NCI-H524 treated with DMSO at 0.1 percent for 48 hours (cell line): ENCODE results near the gene NBR1.
"Not testable (repeated sequence)": the region's sequence is repeated elsewhere in the genome, so short reads cannot be mapped to it uniquely, and the experiment has no call there.

ENCODE experiments used
- DNase-seq: peaks from one replicate; lab custom pipeline; 2025; lab: John Stamatoyannopoulos, UW

The NBR1 gene

DNA sequence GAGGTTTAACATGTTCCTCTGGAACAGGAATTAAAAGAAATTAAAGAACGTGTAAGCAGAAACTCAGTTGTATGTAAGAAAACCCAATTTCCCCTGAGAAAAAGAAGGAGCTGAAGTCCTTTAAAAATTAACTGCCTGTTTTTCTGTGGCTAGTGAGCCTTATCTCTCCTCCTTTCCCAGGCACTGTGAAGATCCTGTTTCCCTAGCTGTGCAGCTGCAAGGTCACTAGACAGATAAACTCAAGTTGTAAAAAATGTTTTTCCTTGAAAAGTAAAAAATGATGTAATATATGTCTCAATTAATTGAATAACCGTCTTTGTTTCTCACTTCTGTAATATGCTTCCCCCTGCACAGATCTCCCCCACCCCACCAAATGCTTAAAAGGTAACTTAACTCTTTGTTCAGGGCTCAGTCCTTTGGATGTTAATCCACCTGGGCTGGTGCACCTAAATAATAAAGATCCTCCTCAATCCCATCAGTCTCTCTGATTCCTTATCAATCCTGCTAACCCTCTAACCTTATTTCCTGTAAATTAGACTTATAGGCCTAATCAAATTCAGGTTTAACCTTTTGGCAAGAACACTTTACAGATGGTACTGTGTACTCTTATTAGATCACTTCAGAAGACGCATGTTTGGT, 17.7 kb upstream of the NBR1 start:
- not testable (repeated sequence) for DNase-seq

DNA sequence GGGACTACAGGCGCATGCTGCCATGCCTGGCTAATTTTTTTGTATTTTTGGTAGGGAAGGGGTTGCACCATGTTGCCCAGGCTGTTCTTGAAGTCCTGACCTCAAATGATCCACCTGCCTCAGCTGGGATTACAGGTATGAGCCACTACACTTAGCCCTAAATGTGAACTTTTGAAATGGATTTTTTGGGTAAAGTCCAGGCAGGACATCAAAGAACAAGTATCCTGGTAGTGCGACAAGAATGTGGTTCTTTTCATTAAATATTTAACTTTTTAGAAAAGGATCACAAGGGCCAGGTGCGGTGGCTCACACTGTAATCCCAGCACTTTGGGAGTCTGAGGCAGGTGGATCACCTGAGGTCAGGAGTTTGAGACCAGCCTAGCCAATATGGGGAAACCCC, 15.3 kb upstream of the NBR1 start:
- DNase-seq: no peak

DNA sequence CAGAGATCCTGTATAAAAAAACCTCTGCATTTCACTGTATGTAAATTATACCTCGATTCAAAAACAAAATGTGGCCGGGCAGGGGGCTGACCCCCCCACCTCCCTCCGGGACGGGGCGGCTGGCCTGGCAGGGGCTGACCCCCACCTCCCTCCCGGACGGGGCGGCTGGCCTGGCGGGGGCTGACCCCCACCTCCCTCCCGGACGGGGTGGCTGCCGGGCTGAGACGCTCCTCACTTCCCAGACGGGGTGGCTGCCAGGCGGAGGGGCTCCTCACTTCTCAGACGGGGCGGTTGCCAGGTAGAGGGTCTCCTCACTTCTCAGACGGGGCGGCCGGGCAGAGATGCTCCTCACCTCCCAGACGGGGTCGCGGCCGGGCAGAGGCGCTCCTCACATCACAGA, 11.8 kb upstream of the NBR1 start:
- DNase-seq: not testable (repeated sequence)

DNA sequence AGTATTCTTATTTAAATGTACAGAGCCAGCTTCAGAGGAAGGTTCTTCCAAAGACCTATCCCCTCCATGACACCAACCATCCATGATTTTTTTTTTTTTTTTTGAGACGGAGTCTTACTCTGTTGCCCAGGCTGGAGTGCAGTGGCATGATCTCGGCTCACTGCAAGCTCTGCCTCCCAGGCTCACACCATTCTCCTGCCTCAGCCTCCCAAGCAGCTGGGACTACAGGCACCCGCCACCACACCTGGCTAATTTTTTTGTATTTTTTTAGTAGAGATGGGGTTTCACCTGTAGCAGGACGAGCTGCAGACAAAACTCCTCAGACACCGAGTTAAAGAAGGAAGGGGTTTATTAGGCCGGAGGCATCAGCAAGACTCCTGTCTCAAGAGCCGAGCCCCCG, 11.1 kb upstream of the NBR1 start:
- DNase-seq: not testable (repeated sequence)

DNA sequence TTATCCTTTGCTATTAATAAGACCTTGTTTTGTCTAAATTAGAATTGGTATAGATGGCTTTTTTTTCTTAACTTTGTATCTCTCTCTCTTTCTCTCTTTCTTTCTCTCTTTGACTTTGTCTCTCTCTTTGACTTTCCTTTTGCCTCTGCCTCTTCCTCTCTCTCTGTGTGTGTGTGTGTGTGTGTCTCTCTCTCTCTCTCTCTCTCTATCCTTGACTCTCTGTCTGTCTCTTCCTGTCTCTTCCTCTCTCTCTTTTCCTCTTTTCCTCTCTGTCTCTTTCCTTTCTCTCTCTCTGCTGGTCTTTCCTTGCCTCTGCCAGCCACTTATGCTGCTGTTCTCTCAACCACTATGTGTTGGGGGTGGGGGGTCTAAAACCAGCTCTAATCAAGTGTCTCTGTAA, 5.0 kb upstream of the NBR1 start:
- DNase-seq: not testable (repeated sequence)

DNA sequence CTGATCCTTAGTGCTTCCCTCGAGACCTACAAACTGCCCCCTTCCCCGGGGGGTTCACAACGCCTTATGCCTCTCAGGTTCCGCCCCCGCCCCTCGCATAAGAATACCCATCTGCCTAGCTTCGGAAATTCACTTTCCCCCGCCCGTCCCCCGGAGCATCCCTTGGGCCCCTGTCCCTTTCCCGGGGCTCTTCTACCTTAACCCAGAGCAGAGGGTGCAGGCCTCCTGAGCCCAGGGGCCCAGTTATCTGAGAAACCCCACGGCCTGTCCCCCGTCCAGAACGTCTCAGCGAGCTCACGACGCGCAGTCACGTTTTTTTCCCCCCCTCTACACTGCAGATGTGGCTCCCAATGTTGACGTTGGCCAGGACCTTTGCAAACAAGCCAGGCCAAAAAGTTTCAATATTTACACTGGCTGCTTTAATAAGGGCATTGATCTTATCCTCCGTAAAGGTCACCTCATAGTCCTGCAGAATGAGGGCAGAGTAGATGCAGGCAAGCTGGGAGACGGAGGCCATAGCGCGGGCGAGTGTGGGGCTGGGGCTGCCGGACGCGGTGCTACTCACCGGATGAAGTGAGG, 1.4 kb upstream of the NBR1 start:
- peak; percentile 7 for DNase-seq

DNA sequence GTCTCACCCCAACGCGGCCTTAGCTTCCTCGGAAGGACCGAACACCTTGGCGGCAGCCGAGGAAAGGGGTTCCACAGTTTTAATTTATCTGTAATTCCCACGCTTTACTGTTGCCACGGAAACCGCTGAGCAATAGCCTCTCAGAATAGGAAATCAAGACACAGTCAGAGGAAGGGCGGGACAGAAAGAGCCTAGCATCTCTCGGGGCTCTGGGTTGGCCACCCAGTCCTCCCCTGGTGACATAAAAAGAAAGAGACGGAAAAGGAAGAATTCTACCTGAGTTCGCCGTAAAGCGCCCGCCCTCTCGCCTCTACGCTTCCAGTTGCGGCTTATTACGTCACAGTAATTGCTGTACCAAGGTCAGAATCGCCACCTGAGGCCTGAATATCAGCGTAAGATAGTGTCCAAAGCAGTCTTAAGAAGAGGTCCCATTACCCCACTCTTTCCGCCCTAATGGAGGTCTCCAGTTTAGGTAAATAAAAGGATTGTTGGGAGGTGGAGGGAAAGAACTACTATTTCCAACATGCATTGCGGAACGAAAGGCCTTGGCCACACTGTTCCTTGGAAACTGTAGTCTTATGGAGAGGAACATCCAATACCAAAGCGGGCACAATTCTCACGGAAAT, 761 bp upstream of the NBR1 start:
- peak; percentile 94 for DNase-seq

DNA sequence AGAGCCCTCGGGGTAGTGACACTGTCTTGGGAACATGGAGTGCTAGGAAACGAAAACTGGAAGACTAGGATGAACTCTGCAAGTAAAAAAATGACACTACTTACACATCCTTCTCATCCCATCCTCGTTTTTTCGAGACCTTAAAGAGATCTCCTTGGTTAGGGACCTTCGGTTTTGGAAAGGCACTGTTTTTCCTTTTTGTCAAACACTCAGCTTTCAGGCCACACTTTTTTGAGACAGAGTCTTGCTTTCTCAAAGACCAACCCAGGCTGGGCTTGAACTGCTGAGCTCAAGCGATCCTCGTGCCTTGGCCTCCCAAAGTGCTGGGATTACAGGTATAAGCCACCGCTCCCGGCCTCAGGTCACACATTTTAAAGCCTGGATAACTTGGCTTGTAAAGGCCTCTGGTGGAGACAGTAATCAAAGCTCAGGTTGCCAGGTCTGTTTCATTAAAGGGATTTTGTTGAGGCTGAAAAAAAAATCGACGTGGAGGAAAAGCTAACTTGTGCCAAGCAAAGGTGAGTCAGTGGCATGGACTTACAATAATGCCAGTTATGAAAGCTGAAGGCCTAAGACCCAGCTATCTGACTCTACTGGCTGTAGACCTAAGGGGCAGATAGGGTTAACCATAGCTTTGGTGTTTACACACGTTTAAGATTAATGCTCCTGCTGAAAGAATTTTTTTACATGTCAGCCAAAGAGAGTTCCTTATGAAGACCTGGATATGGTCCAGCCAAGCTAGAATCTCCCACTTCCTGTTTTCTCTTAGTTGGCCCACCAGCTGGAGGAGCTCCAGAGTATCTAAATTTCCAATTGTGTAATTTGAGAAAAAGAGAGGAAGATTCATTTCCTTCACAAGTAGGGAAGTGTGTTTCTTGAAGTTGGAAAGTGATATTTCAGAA, 823 bp downstream of the NBR1 start:
- peak; percentile 3 for DNase-seq

DNA sequence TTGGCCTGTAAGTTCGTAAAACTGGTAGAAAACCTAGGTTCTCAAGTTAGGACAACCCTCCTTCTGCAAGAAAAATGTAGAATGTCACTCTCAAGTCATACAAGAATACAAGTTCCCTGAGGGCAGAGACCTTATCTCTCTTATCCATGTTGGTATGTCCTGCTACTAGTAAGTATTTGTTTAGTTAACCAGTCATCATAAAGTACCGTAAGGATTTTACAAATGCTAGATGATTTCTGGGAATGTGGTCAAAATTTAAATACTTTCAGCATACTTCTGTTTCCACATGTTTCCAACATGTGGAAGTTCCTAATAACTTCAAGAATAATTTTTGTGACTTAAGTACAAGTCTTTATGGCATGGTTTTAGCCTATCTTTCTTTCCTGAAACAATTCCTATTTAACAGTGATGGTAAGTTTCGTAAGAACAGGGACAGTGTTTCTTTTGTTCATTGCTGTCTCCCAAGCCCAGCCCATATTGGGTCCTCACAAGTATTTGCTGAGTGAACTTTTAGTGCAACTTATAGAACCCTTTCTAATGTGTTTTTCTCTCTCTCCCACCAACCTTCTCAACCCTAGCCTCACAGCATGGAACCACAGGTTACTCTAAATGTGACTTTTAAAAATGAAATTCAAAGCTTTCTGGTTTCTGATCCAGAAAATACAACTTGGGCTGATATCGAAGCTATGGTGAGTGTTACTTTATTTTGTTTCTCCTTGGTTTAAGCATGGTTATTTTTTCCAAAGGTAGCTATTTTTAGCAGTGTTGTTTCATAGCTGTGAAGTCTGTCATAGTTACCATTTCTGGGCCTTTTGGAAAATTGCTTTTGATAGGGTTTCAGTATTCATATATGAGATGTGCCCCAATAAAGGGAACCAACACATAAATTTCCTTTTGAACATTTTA, 4.5 kb downstream of the NBR1 start:
- DNase-seq: no peak

DNA sequence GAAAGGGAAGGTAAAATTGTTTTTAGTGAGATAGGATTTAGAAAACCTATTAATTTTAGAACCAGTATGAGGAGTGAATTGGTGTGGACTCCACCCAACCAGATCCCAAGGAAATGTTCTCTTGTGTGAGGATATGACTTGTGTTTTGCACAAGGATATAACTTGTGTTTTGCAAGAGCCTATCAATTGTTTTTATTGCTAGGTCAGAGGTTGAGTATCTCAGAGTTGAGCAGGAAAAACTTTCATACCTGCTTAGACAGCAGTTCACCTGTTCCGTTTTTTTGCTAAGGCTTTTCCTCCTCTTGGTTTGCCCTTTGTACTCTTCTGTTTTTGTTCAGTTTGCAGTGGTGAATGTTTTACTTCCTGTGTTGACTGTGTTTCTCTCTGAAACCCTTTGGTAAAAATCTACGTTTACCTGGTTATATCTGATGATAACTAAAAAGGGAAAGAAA, 5.1 kb downstream of the NBR1 start:
- no peak for DNase-seq

DNA sequence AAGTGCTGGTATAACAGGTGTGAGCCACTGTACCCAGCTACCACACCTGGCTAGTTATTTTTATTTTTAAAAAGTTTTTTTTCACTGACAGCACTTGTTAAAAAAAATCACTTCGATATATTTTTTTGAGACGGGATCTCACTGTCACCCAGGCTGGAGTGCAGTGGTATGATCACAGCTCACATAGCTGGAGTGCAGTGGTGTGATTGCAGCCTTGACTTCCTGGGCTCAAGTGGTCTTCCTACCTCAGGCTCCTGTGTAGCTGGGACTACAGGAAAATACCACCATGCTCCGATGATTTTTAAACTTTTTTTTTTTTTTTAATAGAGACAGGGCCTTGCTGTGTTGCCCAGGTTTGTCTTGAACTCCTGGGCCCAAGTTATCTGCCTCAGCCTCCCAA, 12.9 kb downstream of the NBR1 start:
- no peak for DNase-seq

DNA sequence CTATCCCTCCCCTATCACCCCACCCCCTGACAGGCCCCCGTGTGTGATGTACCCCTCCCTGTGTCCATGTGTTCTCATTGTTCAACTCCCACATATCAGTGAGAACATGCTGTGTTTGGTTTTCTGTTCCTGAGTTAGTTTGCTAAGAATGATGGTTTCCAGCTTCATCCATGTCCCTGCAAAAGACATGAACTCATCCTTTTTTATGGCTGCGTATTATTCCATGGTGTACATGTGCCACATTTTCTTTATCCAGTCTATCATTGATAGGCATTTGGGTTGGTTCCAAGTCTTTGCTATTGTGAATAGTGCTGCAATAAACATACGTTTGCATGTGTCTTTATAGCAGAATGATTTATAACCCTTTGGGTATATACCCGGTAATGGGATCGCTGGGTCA, 15.6 kb downstream of the NBR1 start:
- DNase-seq: not testable (repeated sequence)

DNA sequence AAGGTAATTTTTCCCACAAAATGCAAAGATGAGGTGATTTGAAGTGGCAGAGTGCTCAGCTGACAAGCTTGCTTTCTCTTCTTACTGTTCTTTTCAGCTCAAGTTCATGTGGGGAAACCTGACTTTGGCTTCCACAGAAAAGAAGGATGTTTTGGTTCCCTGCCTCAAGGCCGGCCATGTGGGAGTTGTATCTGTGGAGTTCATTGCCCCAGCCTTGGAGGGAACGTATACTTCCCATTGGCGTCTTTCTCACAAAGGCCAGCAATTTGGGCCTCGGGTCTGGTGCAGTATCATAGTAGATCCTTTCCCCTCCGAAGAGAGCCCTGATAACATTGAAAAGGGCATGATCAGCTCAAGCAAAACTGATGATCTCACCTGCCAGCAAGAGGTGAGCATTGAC, 22.2 kb downstream of the NBR1 start:
- no peak for DNase-seq

DNA sequence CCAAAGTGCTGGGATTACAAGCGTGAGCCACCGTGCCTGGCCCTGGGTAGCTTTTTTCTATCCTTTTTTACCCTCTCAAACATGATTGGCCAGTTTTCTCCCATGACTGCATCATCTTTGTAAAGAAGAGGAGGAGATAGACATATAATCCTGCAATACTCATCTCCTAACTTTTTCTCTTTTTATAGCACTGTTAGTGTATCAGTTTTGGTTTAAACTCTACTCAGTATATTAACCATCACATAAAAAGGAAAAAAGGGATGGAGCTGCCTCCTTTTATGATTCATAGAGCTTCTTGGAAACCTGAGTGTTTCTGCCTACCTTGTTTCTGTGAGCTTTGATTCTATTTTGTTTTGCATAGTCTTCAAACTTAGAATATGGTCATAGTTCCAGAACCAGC, 28.6 kb downstream of the NBR1 start:
- no peak for DNase-seq

DNA sequence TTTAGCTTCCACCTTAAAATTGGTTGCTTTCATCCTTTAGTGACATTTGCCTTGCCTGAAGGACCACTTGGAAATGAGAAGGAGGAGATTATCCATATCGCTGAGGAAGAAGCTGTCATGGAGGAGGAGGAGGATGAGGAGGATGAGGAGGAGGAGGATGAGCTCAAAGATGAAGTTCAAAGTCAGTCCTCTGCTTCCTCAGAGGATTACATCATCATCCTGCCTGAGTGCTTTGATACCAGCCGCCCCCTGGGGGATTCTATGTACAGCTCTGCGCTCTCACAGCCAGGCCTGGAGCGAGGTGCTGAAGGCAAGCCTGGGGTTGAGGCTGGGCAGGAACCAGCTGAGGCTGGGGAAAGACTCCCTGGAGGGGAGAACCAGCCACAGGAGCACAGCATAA, 29.1 kb downstream of the NBR1 start:
- DNase-seq: no peak

DNA sequence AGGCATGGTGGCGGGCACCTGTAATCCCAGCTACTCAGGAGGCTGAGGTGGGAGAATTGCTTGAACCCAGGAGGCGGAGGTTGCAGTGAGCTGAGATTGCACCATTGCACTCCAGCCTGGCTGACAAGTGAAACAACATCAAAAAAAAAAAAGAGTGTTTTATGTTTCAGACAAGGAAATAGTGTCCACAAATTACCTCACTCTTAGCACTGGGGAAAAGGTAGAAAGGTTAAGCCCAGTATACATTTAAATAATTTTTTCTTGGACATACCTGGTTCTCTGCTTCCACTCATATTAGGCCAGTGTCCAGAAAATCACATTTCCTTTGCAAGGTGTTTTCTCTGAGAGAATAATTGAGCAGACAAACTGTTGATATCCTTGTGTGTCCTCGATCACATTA, 32.0 kb downstream of the NBR1 start:
- DNase-seq: not testable (repeated sequence)

DNA sequence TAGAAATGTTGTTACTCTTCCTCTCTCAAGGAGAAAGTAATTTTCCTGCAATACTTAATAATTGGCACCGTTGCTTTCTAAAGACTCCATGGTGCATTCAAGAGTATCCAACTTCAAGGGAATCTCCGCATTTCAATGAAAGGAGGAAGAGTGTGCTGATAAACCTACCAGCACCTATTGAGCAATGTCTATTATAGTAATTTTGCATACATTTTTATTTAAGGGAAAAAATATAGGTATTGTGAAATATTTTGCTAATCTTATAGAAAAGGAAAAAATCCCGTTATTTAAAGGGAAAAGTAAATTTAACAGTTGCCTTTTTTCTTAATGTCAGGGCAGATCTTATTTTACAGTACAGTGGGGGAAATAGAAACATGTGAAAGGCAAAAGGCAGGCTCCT, 39.6 kb downstream of the NBR1 start:
- no peak for DNase-seq

DNA sequence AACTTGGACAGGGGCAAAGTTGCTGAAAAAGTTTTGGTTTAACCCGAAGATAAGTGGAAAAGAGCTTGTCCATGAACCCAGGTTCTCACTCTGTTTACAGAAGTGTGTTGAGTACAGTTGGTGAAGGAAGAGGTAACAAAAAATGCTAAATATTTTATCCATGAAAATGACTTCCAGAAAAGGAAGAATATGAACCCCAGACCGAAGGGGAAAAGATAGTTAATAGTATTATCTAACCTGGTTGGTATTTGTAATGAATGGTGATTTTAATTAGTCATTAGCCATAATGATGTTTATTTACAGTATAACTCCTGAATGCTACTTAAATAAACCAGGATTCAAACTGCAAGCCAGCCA, 40.1 kb downstream of the NBR1 start:
- no peak for DNase-seq

DNA sequence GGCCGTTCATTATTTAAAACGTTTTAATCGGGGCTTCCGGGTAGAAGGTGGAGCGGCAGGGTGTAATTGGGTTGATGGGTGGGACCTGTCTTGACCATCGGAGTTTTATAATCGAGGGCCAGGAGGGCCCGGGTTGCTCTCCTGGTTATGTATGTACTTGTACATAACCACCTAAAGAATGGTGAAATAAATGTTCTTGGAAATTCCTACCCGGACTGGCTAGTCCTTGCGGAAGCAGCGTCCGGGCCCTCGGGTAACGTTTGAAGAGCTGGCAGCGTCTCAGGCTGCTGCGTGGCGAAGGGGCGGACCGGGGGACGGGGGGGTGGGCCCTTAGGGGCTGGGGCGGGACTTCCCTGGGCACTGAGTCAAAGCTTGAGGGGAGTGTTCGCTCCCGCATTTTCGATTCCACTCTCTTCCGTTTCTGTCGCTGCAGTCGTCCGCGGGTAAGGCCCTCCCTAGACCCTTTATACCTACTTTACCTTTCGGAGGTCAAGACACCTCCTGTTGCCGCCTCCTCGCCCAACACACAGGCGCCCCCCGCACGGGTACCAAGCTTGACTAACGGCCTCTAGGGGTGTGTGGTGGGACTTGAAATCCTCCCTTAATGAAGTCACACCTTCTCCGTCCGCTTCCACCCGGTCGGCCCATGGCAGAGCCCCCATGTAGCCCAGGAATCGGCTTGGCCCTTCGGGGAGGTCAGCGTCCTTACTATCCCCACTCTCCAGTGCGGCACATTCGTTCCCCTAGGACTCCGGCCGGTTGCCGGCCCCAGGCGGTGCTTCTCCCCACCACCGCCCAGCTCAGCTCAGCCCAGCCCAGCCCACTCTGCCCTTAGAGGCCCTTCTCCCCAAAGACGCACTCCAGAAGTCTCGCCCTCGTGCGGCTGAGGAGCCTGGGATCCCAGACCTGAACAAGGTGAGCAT, 40.7 kb downstream of the NBR1 start, which contains the start of gene TMEM106A:
TMEM106A (plus strand) TSS at position 396 of the 923 bp plus-strand sequence. CDS start 1,167 bp downstream, outside the sequence.
- no peak for DNase-seq
